ENCODE data around the gene HSPA12A. TPM values are rescaled to one million over a fixed set of nuclear protein-coding genes. Genes with fewer than 3 reads are reported as not detected.

Gene HSPA12A
- polyA plus RNA-seq, 1 donor (not counting 4 experiments of a cell fraction or from before 2014, with no cell fraction given): 8.1 TPM

- H3K27me3 ChIP-seq (ENCODE audit: control insufficient read depth, extremely low read depth, insufficient read depth, low read length): no peaks in the 10 kb centered on the region
- no peak overlapping the region for H3K9ac ChIP-seq (ENCODE audit: control insufficient read depth, extremely low read depth, insufficient read depth, low read length)
- TF ChIP-seq EZH2 (IDR thresholded peaks at IDR 0.05; ENCODE audit: low read length): no peak
- TF ChIP-seq CTCF (optimal IDR thresholded peaks at IDR 0.05 in 1 of 3, IDR thresholded peaks at IDR 0.05 in 1 of 3, conservative IDR thresholded peaks at IDR 0.05 in 1 of 3; ENCODE audit: extremely low read depth in 1 of 3, insufficient read depth in 2 of 3, low read length in 3 of 3): no peak
- no peak overlapping the region for H3K4me2 ChIP-seq (ENCODE audit: control insufficient read depth, extremely low read depth, insufficient read depth, low read depth, low read length)
- H3K36me3 ChIP-seq (ENCODE audit: control insufficient read depth in 2 of 2, extremely low read depth in 1 of 2, insufficient read depth in 2 of 2, low read length in 2 of 2): no peaks in the 10 kb centered on the region
- H3K9me3 ChIP-seq (ENCODE audit: control insufficient read depth, low read depth, low read length): no peaks in the 10 kb centered on the region
- no peak overlapping the region for H3K27ac ChIP-seq (ENCODE audit: control insufficient read depth, insufficient read depth, low read length)
- DNase-seq (ENCODE audit: low read depth, low spot score) (no peak), FAIRE-seq (no peak)
- H3K79me2 ChIP-seq (ENCODE audit: control insufficient read depth, insufficient read depth, low read length): no peaks in the 10 kb centered on the region
- H3K4me3 ChIP-seq (ENCODE audit: control insufficient read depth in 2 of 3, extremely low read depth in 1 of 3, insufficient read depth in 2 of 3, low read depth in 1 of 3, low read length in 3 of 3): no peak overlapping the region
- H3K4me1 ChIP-seq (ENCODE audit: control insufficient read depth, extremely low read depth, insufficient read depth, low read length): peaks cover 16% of the 10 kb centered on the region
- peaks cover 3% of the 10 kb centered on the region for H4K20me1 ChIP-seq (ENCODE audit: control insufficient read depth, extremely low read depth, insufficient read depth, low read length)
- dilution Hi-C loops (cut with MboI; ENCODE audit: extremely low pct_ligation_motif_present, low sequenced_read_pairs): no loop called here
- H2AFZ ChIP-seq (ENCODE audit: control insufficient read depth, low read length): no peak overlapping the region
- H3K9me1 ChIP-seq (ENCODE audit: control insufficient read depth, extremely low read depth, insufficient read depth, low read length): no peaks in the 10 kb centered on the region
Observed at GRCh38 chr10:116744163-116744753, 1.9 kb upstream of the HSPA12A start.

GRCh38 chr10:116743266-116744064 lies 1.1 kb upstream of the HSPA12A start:
- Histone ChIP-seq H3K4me2 (ENCODE audit: control insufficient read depth, extremely low read depth, insufficient read depth, low read depth, low read length) (peak overlapping the region; percentile 79), H3K9me1 (ENCODE audit: control insufficient read depth, extremely low read depth, insufficient read depth, low read length) (no peaks in the 10 kb centered on the region), H3K27me3 (ENCODE audit: control insufficient read depth, extremely low read depth, insufficient read depth, low read length) (no peaks in the 10 kb centered on the region), H3K79me2 (ENCODE audit: control insufficient read depth, insufficient read depth, low read length) (no peaks in the 10 kb centered on the region), H4K20me1 (ENCODE audit: control insufficient read depth, extremely low read depth, insufficient read depth, low read length) (peaks cover 3% of the 10 kb centered on the region), H3K36me3 (ENCODE audit: control insufficient read depth in 2 of 2, extremely low read depth in 1 of 2, insufficient read depth in 2 of 2, low read length in 2 of 2) (no peaks in the 10 kb centered on the region), H3K4me1 (ENCODE audit: control insufficient read depth, extremely low read depth, insufficient read depth, low read length) (peaks cover 15% of the 10 kb centered on the region), H2AFZ (ENCODE audit: control insufficient read depth, low read length) (no peak overlapping the region), H3K9me3 (ENCODE audit: control insufficient read depth, low read depth, low read length) (no peaks in the 10 kb centered on the region), H3K9ac (ENCODE audit: control insufficient read depth, extremely low read depth, insufficient read depth, low read length) (no peak overlapping the region), H3K27ac (ENCODE audit: control insufficient read depth, insufficient read depth, low read length) (no peak overlapping the region), H3K4me3 (ENCODE audit: control insufficient read depth in 2 of 3, extremely low read depth in 1 of 3, insufficient read depth in 2 of 3, low read depth in 1 of 3, low read length in 3 of 3) (peak overlapping the region; percentile 50 to 70 (median 56))
- TF ChIP-seq CTCF (optimal IDR thresholded peaks at IDR 0.05 in 1 of 3, IDR thresholded peaks at IDR 0.05 in 1 of 3, conservative IDR thresholded peaks at IDR 0.05 in 1 of 3; ENCODE audit: extremely low read depth in 1 of 3, insufficient read depth in 2 of 3, low read length in 3 of 3): no peak
- TF ChIP-seq EZH2 (IDR thresholded peaks at IDR 0.05; ENCODE audit: low read length): no peak
- FAIRE-seq (peak; percentile 43), DNase-seq (ENCODE audit: low read depth, low spot score) (no peak)
- dilution Hi-C loops (cut with MboI; ENCODE audit: extremely low pct_ligation_motif_present, low sequenced_read_pairs): no loop called here

Data from keratinocyte (primary cell).